MM.1S (cell line): ENCODE results near the gene RTN4RL2.

ENCODE experiments used
- EZH2 ChIP-seq: fragments of 300-600 bp; sonication (generic); optimal IDR thresholded peaks from 2 replicates; pipeline ENCODE3; 2017; ENCODE audit warnings: low read depth, mild to moderate bottlenecking, antibody characterized with exemption, low read length, mixed read lengths
- TF ChIP-seq, protein P1 (sequence below): fragments of 300-600 bp; sonication (generic); IDR thresholded peaks from 2 replicates; pipeline ENCODE4 v1.5.1; 2016; ENCODE audit warnings: antibody characterized with exemption, low read length, mixed read lengths

DNA sequence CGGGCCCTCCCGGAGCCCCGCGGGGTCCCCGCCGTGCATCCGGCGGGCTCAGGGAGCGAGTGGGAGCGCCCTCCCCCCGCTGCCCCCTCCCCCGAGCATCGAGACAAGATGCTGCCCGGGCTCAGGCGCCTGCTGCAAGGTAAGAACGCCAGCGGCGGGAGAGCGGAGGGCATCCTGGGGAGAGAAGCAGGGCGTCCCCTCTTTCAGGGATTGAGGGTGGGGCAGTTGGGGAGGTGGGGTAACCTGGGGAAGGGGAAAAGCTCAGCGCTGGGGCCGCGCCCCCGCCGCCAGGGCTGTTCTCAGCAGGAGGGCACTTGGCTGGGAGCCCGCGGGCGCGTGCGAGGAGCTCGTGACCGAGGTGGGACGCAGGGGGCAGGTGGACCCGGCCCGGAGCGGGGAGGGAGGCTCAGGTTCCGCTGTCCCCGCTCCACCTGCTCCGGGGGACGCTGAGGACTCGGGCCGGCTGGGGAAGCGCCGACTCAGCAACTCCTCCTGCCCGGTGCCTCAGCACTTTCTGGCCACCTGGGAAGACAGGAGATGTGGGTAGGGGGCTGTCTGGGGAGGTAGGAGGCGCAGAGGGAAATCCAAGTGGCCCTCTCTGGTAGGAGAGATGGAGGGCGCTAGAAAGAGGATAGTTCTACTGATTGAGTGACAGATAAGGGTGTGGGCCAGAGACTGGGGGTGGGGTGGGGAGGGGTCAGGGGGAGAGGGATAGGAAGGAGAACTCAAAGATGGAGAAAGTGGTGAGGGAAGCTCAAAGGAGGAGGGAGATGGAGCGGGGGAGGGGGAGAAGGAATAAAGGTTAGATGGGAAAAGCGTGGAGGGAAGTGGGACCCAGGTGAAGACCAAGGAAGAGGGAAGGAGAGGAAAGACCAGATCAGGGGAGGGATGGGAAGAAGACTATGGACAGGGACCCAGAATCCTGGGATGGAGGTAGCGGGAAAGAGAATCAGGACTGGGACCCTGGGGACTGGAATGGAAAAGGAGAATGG is 726 bp downstream of the RTN4RL2 start:
- TF ChIP-seq EZH2 = no peak
- TF ChIP-seq, protein P1, sequence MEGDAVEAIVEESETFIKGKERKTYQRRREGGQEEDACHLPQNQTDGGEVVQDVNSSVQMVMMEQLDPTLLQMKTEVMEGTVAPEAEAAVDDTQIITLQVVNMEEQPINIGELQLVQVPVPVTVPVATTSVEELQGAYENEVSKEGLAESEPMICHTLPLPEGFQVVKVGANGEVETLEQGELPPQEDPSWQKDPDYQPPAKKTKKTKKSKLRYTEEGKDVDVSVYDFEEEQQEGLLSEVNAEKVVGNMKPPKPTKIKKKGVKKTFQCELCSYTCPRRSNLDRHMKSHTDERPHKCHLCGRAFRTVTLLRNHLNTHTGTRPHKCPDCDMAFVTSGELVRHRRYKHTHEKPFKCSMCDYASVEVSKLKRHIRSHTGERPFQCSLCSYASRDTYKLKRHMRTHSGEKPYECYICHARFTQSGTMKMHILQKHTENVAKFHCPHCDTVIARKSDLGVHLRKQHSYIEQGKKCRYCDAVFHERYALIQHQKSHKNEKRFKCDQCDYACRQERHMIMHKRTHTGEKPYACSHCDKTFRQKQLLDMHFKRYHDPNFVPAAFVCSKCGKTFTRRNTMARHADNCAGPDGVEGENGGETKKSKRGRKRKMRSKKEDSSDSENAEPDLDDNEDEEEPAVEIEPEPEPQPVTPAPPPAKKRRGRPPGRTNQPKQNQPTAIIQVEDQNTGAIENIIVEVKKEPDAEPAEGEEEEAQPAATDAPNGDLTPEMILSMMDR = no peak
